Lower leg skin (tissue), 4 donors: ENCODE results near the gene BRCC3. TPM values are rescaled to one million over a fixed set of nuclear protein-coding genes. Genes with fewer than 3 reads are reported as not detected.
A peak's percentile ranks its signal among the peaks of the same experiment; 100 is the strongest.

ENCODE experiments used
- DNase-seq, 2 donors: peaks; one replicate each; pipeline ENCODE4 v3.0.0-alpha.2; 2019; ENCODE audit warnings: low spot score in 2 of 2
- H3K4me3 ChIP-seq: fragments of 200-600 bp; sonication (generic); 2 replicates; pipeline ENCODE4 v1.5.1; 2017; ENCODE audit warnings: mild to moderate bottlenecking, low read depth; ENCODE audit not compliant: poor library complexity, severe bottlenecking
- POLR2A ChIP-seq, 2 donors: fragments of 450-650 bp; IDR thresholded peaks; one replicate each; pipeline ENCODE4 v1.6.1; 2016 to 2017; ENCODE audit warnings: antibody characterized with exemption in 2 of 2, mild to moderate bottlenecking in 1 of 2, moderate library complexity in 1 of 2
- WGBS, 2 donors: methylation state at CpG; one replicate each; pipeline ENCODE4 v1.1.5; 2018; 5-methylcytosine and 5-hydroxymethylcytosine counted together
- intact Hi-C: fragments of 100-400 bp; cut with DNase I; formaldehyde crosslinking; loops from one replicate; pipeline ENCODE4 v1.15.0; 2023; ENCODE audit warnings: low total_unique reads
- total RNA-seq, 4 donors: library from RNA; depleted of rRNA; stranded (reverse); fragments of >200 nt; gene quantifications; one replicate each; pipeline ENCODE4 v1.1.0, GENCODE V29; 2016
- TF ChIP-seq, protein P1 (sequence below), 3 donors: fragments of 450-650 bp; IDR thresholded peaks; one replicate each; pipeline ENCODE4 v1.5.1; 2016; ENCODE audit warnings: antibody characterized with exemption in 3 of 3, mild to moderate bottlenecking in 3 of 3, moderate library complexity in 2 of 3

The BRCC3 gene
- total RNA-seq, 4 donors from 2014 or later, result 8.2 to 14.1 (median 11.6) TPM

DNA sequence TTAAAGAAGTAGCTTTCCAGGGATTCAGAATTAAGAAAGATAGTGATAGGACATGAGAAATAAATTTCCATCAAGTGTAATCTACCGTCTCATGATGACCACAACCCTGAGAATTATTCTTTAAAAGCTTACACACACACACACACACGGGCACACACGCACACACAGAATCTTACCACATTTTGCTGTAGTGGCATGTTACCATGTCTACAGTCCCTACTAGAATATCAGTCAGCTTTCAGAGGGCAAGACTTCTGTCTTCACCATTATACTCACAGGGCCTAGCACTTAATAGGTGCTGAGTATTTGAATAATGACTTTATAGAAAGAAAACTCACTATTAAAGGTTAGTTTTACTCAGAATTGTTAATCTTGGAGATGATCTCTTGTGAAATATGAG lies 15.8 kb upstream of the BRCC3 start:
- 72 to 91% methylated on average over 3 of the region's 3 CpGs for WGBS, 2 donors
- DNase-seq, result no peak
- H3K4me3 ChIP-seq, result no peak overlapping the region
- TF ChIP-seq POLR2A (IDR thresholded peaks at IDR 0.05), result no peak
- TF ChIP-seq, protein P1, sequence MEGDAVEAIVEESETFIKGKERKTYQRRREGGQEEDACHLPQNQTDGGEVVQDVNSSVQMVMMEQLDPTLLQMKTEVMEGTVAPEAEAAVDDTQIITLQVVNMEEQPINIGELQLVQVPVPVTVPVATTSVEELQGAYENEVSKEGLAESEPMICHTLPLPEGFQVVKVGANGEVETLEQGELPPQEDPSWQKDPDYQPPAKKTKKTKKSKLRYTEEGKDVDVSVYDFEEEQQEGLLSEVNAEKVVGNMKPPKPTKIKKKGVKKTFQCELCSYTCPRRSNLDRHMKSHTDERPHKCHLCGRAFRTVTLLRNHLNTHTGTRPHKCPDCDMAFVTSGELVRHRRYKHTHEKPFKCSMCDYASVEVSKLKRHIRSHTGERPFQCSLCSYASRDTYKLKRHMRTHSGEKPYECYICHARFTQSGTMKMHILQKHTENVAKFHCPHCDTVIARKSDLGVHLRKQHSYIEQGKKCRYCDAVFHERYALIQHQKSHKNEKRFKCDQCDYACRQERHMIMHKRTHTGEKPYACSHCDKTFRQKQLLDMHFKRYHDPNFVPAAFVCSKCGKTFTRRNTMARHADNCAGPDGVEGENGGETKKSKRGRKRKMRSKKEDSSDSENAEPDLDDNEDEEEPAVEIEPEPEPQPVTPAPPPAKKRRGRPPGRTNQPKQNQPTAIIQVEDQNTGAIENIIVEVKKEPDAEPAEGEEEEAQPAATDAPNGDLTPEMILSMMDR (IDR thresholded peaks at IDR 0.05), result no peak
- intact Hi-C loops, result loop anchor here (5.0 kb wide), 1 partner anchor 73 kb away; no protein-coding TSS in a partner anchor

DNA sequence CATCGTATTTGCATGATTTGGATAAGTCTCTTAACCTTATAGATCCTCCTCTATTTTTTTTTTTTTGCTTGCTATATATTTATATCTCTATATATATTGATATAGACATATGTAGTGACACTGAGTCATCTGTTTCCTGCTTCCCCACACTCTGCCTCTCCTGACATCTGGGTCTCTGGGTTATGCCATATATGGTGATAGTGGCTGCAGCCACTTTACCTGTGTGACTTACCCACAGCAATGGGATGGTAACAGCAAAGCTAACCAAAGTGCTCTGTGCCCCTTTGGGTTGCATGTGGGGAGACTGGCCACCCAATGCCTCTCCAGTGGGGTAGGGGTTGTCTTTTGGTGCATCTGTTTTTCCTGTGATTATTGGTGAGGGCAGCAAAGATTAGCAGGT lies 14.8 kb upstream of the BRCC3 start:
- H3K4me3 ChIP-seq, result no peak overlapping the region
- intact Hi-C loops, result loop anchor here (5.0 kb wide), 1 partner anchor 74 kb away; no protein-coding TSS in a partner anchor
- no peak for DNase-seq
- 78 to 92% methylated on average over 1 of the region's 1 CpG for WGBS, 2 donors
- no peak for TF ChIP-seq POLR2A (IDR thresholded peaks at IDR 0.05)
- TF ChIP-seq, protein P1 (IDR thresholded peaks at IDR 0.05), result no peak

DNA sequence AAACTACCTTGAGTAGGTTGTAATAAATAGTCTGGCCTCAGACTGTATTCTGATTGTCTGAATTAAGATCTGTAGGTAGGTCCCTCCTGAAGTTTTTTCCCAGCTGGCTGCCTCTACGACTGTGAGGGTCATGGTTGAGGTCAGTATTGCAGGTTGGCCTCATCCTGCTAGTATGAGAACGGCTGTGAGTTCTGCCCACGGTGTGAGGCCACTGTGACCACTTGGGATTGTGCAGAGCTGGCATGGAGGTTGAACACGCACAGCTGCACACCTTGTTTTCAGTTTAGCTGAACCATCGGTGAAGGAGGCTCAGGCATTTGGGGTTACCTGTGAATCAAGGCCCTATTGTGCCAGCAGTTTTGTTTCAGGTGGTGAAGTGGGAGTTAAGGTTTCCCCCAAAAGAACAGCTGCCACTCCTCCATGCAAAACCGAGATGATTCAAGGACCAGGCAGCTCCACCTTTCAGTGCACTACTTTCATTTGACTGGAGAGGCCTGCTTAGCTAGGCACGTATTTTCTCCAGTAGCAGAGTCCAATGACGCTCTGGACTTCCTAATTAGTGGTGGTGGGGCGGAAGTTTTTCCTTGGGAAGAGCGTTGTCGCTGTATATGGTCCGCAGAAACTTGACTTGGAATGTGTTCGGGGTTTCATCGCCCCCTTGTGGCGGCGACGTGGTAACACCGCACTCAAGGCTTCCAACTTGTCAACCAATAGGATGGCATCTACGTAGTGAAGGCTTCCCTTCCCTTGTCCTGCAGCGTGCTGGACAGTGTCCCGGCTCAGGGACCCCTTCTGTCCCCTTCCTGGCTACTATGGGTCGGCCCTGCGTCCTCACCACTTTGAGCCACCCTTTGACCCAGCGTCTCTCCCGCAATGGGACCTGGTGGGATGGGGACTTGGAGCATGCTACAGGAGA lies 14.2 kb upstream of the BRCC3 start:
- DNase-seq, result peak; percentile 38 to 91
- intact Hi-C loops, result loop anchor here (5.0 kb wide), 1 partner anchor 75 kb away; no protein-coding TSS in a partner anchor
- WGBS, 2 donors, result 27 to 28% methylated on average over 12 to 25 of the region's 25 CpGs

DNA sequence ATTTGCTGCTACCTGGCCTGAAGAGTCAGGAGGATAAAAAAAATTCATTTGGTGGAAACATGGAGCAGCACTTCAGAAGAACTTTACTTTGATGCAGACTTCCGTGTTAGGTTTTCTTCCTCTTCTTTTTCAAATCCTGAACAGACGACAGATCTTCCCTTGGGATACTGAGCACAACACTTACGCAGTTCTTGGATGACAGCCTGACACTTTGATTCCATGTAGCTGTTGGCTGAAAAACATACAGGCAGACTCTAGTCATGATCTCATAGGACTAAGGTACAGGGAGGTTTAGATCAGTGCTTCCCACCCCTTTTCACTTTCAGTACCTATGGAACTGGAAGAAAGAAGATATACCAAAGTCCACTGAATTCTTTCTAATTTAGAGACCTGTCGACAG lies 9.5 kb upstream of the BRCC3 start:
- H3K4me3 ChIP-seq, result no peak overlapping the region
- DNase-seq, result no peak
- intact Hi-C loops, result no loop called here
- TF ChIP-seq, protein P1 (IDR thresholded peaks at IDR 0.05), result no peak
- TF ChIP-seq POLR2A (IDR thresholded peaks at IDR 0.05), result no peak
- WGBS, 2 donors, result 65 to 76% methylated on average over 4 of the region's 4 CpGs

More for the DNA sequence above, 14.2 kb upstream of the BRCC3 start:
- TF ChIP-seq POLR2A (IDR thresholded peaks at IDR 0.05), result no peak
- TF ChIP-seq, protein P1 (IDR thresholded peaks at IDR 0.05), result peak in 1 of 3 donors; percentile 26
- H3K4me3 ChIP-seq, result no peak overlapping the region

DNA sequence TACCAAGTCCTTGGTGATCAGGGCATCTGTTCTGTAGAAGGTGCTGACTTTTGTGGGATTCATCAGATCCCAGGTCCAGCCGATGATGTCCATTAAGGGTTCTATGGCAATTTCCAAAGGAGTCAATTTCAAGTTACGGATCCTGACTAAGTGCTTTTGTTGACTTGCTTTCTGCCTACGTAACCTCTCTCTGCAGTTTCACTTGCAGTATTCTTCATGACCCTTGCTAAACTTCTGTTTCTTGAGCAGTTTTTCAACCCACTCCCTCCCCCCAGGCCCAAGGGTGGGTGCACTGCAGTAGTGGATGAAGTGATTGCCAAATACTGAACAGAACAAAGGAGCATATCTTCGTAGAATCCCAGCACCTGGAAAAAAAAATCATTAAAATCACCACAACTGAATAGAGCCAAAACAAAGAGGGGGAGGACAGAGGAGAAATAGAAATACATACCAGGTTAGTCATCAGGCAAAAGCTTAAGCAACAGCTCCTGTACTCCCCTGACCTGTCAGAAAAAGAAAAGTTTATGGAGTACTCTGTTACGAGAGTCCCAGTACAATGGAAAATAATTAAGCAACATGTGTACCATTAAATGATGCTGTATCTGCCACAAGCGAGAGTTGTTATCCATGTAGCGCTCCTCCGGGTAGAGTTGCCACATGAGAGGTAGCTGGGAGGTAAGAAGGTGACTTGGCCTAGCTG lies 6.1 kb upstream of the BRCC3 start:
- DNase-seq, result no peak
- intact Hi-C loops, result no loop called here
- WGBS, 2 donors, result 63 to 77% methylated on average over 8 of the region's 8 CpGs
- no peak overlapping the region for H3K4me3 ChIP-seq
- no peak for TF ChIP-seq POLR2A (IDR thresholded peaks at IDR 0.05)
- TF ChIP-seq, protein P1 (IDR thresholded peaks at IDR 0.05), result no peak
